Forelimb muscle (tissue), 1 donor: ENCODE data around the gene CD101. TPM values are rescaled to one million over a fixed set of nuclear protein-coding genes. Genes with fewer than 3 reads are reported as not detected.

ENCODE experiments used
- DNase-seq: peaks from one replicate; pipeline ENCODE4 v3.0.0-alpha.2; 2013; ENCODE audit warnings: low read depth
- polyA plus RNA-seq: library from polyadenylated mRNA; unstranded; fragments of 120-200 nt; gene quantifications from one replicate; pipeline ENCODE4 v1.2.1, GENCODE V29; 2013; ENCODE audit not compliant: insufficient read length

CD101 gene
- polyA plus RNA-seq, 1 donor, result 4.3 TPM

GRCh38 chr1:117049857-117050256 is 48.3 kb downstream of the CD101 start:
- DNase-seq, result no peak

DNA sequence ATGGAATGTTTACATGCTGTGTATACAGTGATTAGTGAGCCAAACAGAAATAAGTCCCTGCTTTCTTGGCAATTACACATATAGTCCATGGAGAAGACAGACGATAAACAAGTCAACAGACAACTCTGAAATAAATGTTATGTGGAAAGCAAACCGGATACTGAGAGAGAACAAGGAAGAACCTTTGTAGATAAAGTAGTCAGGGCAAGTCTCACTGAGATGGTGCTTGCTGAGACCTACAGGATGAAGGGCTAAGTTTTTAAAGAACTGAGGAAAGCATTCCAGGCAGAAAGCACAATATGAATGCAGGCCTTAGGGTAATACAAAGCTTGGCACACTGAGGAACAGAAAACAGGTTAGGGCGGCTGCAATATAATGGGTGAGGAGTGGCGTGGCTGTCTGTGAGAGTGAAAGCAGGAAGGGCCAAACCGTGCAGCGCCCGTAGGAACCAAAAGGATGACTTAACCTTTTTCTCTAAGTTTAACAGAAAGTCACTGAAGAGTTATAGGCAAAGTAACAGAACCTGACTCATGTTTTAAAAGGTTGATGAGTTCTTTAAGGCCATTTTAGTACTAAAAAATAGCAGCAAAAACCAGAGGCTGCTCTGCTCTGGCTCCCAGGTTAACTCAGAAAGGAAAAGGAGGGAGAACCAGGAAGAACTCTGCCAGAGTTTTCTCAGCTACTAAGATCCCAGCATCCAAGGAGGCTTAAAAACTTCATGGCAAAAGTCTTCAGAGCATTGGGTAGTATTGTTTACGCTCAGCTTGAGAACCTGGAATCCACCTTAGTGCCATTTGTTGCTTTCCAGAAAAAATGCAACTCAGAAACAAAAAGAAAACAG is 49.9 kb downstream of the CD101 start:
- DNase-seq, result no peak

DNA sequence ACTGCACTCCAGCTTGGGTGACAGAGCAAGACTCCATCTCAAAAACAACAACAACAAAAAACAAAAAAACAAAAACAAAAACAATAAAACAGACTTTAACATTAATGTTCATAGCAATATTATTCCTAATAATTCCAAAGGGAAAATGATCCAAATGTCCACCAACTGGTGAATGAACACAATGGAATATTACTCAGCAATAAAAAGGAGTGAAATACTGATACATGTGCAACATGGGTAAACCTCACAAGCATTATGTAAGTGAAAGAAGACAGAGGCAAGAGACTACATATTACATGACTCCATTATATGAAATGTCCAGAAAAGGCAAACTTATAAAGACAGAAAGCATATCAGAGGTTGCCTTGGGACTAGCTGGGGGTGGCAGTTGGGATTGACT is 52.5 kb downstream of the CD101 start:
- DNase-seq, result no peak

DNA sequence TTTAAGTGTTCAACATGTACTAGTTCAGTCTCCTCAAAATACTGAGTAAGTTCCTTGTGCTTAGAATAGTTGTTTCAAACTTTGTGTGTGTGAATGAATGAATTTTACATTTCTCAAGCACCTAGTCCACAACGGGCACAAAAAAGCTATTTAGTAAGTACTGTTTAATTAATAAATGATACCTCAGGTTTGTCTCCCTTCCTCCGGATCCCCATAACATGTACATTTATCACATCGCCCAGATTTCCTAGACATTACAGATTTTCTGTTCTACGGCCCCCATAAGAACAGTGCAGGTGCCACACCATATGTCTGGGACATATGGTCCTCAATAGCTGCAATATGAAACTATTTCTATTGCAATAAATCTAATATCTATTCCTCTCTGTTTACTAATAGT is 57.2 kb downstream of the CD101 start:
- no peak for DNase-seq

- no peak for DNase-seq
These were observed 57.7 kb downstream of the CD101 start for GRCh38 chr1:117059334-117059677.

- peak; percentile 98 for DNase-seq
These were observed 58.3 kb downstream of the CD101 start, which contains the start of gene TTF2 for GRCh38 chr1:117059678-117060440. Gene TTF2 (plus strand): TSS chr1:117060326. CDS start chr1:117060347, 21 bp downstream.

GRCh38 chr1:117060441-117061317 is 59.1 kb downstream of the CD101 start:
- DNase-seq, result no peak

DNA sequence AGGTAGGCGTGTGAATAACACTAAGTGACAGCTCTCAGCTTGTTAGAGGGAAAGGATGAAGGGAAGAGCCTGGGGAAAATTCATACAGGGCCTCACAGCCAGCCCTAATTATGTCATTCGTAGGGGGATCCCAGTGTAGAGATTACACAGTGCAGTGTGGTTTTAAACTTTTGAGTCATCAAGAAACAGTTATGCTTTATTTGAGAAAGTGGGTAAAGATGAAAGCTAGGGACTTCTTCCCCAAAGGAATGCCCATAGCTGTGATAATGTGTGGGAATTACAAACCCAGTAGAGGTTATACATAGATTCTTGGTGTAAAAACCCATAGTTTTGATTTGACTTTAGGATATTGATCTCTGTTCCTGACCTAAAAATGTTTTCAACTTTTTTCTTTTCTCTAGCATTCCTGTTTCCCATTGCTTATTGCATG is 60.4 kb downstream of the CD101 start:
- no peak for DNase-seq

DNA sequence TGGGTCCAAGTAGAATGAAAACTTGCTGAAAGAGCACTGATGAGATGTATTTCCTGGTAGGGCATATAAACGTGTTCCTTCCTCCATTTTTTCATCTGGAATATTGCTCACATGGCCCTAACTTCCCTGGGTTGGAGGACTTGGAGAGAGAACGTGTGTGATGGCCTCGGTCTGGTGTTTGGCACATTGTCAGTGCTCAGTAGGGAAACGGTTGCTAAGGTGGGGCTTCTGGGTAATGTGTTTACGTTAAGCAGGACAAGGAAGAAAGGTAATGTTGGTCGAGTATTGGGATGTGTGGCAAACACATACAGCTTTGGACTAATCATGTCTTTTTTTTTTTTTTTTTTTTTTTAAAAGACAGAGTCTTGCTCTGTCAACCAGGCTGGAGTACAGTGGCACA is 64.8 kb downstream of the CD101 start:
- no peak for DNase-seq

DNA sequence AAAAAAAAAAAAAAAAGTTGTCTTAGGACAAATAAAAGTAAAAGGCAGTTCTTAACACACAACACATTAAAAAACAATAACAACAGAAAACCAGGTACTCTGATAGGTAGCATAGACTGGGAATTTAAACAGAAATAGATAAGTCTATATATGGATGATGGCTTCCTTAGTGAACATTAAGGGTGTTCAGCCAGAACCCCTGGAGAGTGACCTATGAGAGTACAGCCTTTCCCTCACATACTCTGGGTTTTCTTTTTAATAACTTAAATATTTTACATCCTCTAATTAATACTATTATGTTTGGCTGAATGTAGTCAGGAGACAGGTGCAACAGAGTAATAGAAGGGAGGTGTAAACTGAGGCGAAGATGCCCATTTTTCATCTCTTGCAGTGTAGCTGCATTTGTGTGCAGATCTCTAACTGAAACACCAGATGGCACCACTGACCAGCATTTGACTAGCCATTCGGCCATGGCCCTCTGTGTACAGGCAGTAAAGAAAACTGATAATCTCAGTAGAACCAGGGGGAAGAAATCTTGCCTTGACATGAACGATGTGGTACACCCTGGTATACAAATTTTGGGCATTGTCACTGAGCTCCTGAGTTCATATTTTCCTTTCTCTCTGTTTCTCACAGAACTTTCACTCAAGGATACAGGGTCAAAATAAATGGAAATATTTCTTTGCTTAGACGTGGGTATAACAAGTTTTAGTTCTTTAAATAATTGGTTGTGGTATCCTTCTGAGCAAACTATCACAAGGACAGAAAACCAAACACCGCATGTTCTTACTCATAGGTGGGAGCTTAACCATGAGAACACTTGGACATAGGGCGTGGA is 66.2 kb downstream of the CD101 start:
- no peak for DNase-seq

- no peak for DNase-seq
These were observed 67.0 kb downstream of the CD101 start for GRCh38 chr1:117068580-117068979.

- DNase-seq, result no peak
These were observed 67.8 kb downstream of the CD101 start for GRCh38 chr1:117069220-117069844.

- no peak for DNase-seq
These were observed 68.6 kb downstream of the CD101 start for GRCh38 chr1:117070124-117070523.

GRCh38 chr1:117076648-117077047 is 75.1 kb downstream of the CD101 start:
- DNase-seq, result no peak

- no peak for DNase-seq
These were observed 75.7 kb downstream of the CD101 start for GRCh38 chr1:117077267-117077666.

GRCh38 chr1:117079737-117080136 is 78.2 kb downstream of the CD101 start:
- DNase-seq, result no peak

- no peak for DNase-seq
These were observed 82.7 kb downstream of the CD101 start for GRCh38 chr1:117084231-117084630.
